Vagina (tissue), 2 donors: ENCODE data around the gene ARSI. TPM values are rescaled to one million over a fixed set of nuclear protein-coding genes. Genes with fewer than 3 reads are reported as not detected.
"Not testable (repeated sequence)": the region's sequence is repeated elsewhere in the genome, so short reads cannot be mapped to it uniquely, and the experiment has no call there.

Experiments
- DNase-seq, 2 donors: peaks; one replicate each; pipeline ENCODE4 v3.0.0-alpha.2; 2017; ENCODE audit errors: extremely low spot score in 2 of 2
- H3K27ac ChIP-seq: fragments of 200-600 bp; sonication (generic); one replicate; pipeline ENCODE4 v1.5.1; 2019
- H3K27me3 ChIP-seq: fragments of 200-600 bp; sonication (generic); one replicate; pipeline ENCODE4 v1.5.1; 2019
- H3K36me3 ChIP-seq, 2 donors: fragments of 200-600 bp; sonication (generic); one replicate each; pipeline ENCODE4 v1.5.1; 2017 to 2019
- H3K4me1 ChIP-seq: fragments of 200-600 bp; sonication (generic); one replicate; pipeline ENCODE4 v1.5.1; 2019
- H3K4me3 ChIP-seq, 2 donors: fragments of 200-600 bp; sonication (generic); 1 replicate in 1 of 2; 2 replicates in 1 of 2; pipeline ENCODE4 v1.5.1; 2016 to 2019
- H3K9me3 ChIP-seq: fragments of 200-600 bp; sonication (generic); one replicate; pipeline ENCODE4 v1.5.1; 2019
- POLR2A ChIP-seq, 2 donors: fragments of 450-650 bp; IDR thresholded peaks; one replicate each; pipeline ENCODE4 v1.6.1; 2017; ENCODE audit warnings: antibody characterized with exemption in 2 of 2, mild to moderate bottlenecking in 2 of 2, moderate library complexity in 2 of 2
- POLR2AphosphoS5 ChIP-seq, 2 donors: sonication (generic); formaldehyde crosslinking; IDR thresholded peaks; one replicate each; pipeline ENCODE4 v1.9.0; 2017; ENCODE audit warnings: antibody characterized with exemption in 2 of 2, mild to moderate bottlenecking in 2 of 2, low read depth in 1 of 2; ENCODE audit not compliant: insufficient read depth in 1 of 2
- intact Hi-C: fragments of 100-400 bp; cut with DNase I; formaldehyde crosslinking; loops from one replicate; pipeline ENCODE4 v1.15.1; 2023
- total RNA-seq: library from RNA; depleted of rRNA; stranded (reverse); fragments of >200 nt; gene quantifications from one replicate; pipeline ENCODE4 v1.2.3, GENCODE V29; 2016
- TF ChIP-seq, protein P1 (sequence below), 3 experiments: fragments of 450-650 bp in 2 of 3; fragments of 200-600 bp in 1 of 3; sonication (generic) in 1 of 3; IDR thresholded peaks; one replicate each; pipeline ENCODE4 v1.5.1; 2017 to 2019; ENCODE audit warnings: antibody characterized with exemption in 3 of 3, mild to moderate bottlenecking in 2 of 3, moderate library complexity in 2 of 3

Gene ARSI
- total RNA-seq, 1 donor from 2014 or later: 4.7 TPM

DNA sequence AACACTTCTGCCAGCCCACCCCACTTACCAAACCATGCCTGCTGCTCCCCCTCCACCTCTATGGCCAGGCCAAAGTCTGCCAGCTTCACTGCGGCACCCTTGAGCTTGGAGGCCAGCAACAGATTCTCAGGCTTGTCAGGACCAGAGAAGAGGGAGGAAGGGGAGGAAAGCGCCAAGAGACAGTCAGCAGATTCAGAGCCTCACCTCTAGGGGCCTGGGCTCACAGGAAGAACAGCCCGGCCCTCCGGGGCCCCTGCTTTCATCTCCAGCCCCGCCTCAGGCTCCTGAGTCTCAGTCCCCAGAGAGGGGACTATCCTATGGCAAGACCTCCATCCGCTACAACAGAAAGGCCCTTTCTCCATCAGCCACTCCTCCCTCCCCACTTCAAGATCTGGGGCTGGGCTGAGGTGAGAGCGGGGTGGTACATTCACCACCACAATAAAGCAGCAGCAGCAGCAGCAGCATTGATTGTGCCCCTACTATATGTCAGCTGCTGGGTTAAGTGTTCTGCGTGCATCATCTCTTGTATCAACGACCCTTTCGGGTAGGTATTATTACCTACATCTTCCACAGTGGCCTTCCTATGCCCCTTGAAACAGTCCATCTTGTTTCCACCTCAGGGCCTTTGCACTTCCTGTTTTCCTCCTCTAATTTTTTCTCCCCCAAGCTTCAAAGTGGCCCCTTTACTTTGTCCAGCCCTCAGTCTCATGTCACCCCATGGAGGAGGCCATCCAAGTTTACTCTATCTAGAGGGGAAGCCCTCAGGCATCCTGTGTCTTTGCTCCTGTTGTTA is 49.1 kb downstream of the ARSI start:
- DNase-seq: no peak
- Histone ChIP-seq H3K4me1 (no peaks in the 10 kb centered on the region), H3K36me3 (no peaks in the 10 kb centered on the region), H3K27me3 (no peaks in the 10 kb centered on the region), H3K27ac (no peak overlapping the region), H3K4me3 (no peak overlapping the region), H3K9me3 (no peaks in the 10 kb centered on the region)
- TF ChIP-seq POLR2AphosphoS5 (IDR thresholded peaks at IDR 0.05; ENCODE audit: insufficient read depth in 1 of 2, low read depth in 1 of 2) (no peak), POLR2A (IDR thresholded peaks at IDR 0.05) (no peak)
- TF ChIP-seq, protein P1, sequence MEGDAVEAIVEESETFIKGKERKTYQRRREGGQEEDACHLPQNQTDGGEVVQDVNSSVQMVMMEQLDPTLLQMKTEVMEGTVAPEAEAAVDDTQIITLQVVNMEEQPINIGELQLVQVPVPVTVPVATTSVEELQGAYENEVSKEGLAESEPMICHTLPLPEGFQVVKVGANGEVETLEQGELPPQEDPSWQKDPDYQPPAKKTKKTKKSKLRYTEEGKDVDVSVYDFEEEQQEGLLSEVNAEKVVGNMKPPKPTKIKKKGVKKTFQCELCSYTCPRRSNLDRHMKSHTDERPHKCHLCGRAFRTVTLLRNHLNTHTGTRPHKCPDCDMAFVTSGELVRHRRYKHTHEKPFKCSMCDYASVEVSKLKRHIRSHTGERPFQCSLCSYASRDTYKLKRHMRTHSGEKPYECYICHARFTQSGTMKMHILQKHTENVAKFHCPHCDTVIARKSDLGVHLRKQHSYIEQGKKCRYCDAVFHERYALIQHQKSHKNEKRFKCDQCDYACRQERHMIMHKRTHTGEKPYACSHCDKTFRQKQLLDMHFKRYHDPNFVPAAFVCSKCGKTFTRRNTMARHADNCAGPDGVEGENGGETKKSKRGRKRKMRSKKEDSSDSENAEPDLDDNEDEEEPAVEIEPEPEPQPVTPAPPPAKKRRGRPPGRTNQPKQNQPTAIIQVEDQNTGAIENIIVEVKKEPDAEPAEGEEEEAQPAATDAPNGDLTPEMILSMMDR (IDR thresholded peaks at IDR 0.05): no peak
- intact Hi-C loops: no loop called here

DNA sequence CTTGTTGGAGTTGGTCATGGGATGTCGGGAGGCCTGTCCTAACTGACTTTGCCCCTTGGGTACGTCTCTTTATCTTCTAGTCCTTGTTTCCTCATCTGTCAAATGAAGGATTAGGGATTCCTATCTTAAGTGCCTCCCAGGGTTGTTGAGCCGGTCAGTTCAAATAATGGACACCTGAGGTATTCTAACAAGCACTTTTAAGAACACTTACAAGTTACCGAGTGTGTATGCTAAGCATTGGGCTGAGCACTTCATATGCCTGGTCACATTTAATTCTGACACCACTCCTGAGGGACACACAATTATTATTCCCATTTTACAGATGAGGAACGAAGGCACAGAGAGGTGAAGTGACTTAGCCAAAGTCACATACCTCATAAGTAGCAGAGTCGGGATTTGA is 50.2 kb downstream of the ARSI start:
- Histone ChIP-seq H3K9me3 (no peaks in the 10 kb centered on the region), H3K4me3 (no peak overlapping the region), H3K36me3 (no peaks in the 10 kb centered on the region), H3K27ac (no peak overlapping the region), H3K27me3 (no peaks in the 10 kb centered on the region), H3K4me1 (no peaks in the 10 kb centered on the region)
- TF ChIP-seq POLR2AphosphoS5 (IDR thresholded peaks at IDR 0.05; ENCODE audit: insufficient read depth in 1 of 2, low read depth in 1 of 2) (no peak), POLR2A (IDR thresholded peaks at IDR 0.05) (no peak)
- TF ChIP-seq, protein P1 (IDR thresholded peaks at IDR 0.05): no peak
- DNase-seq: no peak
- intact Hi-C loops: no loop called here

DNA sequence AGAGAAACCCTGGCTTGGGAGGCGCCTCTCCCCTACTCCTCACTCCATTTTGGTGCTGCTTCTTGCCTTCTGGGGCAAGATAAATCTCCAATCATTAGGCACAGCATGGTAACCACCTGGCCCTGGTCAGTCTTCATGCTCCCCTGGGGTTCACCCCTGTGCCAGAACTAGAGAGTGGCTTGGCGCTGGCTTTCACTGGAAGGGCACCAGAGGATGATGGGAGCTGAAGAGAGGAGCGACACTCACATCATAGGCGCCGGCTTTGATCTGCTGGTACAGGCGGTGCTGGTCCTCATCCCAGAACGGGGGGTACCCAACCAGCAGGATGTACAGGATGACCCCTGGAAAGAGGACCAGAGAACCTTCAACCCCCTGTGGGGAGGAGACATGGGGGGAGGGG is 51.2 kb downstream of the ARSI start:
- H3K27me3 ChIP-seq: no peaks in the 10 kb centered on the region
- no peaks in the 10 kb centered on the region for H3K4me1 ChIP-seq
- no peak overlapping the region for H3K27ac ChIP-seq
- H3K4me3 ChIP-seq: no peak overlapping the region
- no peaks in the 10 kb centered on the region for H3K9me3 ChIP-seq
- no peak for TF ChIP-seq POLR2AphosphoS5 (IDR thresholded peaks at IDR 0.05; ENCODE audit: insufficient read depth in 1 of 2, low read depth in 1 of 2)
- no peak for TF ChIP-seq POLR2A (IDR thresholded peaks at IDR 0.05)
- TF ChIP-seq, protein P1 (IDR thresholded peaks at IDR 0.05): no peak
- H3K36me3 ChIP-seq: no peaks in the 10 kb centered on the region
- intact Hi-C loops: no loop called here
- DNase-seq: no peak

DNA sequence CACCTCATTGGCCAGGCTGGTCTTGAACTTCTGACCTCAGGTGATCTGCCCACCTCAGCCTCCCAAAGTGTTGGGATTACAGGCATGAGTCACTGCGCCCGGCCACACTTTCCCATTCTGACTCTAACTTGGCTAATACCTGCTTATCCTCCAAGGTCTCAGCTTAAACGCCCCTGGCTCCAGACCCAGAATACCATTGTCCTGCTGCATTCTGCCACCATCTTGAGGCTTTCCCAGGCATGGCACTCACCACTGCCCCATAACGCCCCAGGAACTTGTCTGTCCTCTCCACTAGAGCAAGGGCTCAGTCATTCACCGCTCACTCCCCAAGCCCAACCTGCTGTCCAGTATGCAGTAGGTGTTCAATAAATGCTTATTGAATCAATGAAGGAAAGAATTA is 53.0 kb downstream of the ARSI start:
- intact Hi-C loops: no loop called here
- H3K9me3 ChIP-seq: no peaks in the 10 kb centered on the region
- no peaks in the 10 kb centered on the region for H3K36me3 ChIP-seq
- DNase-seq: no peak
- H3K27me3 ChIP-seq: no peaks in the 10 kb centered on the region
- H3K27ac ChIP-seq: no peak overlapping the region
- peaks cover 14% of the 10 kb centered on the region for H3K4me1 ChIP-seq
- TF ChIP-seq POLR2AphosphoS5 (IDR thresholded peaks at IDR 0.05; ENCODE audit: insufficient read depth in 1 of 2, low read depth in 1 of 2) (no peak), POLR2A (IDR thresholded peaks at IDR 0.05) (no peak)
- TF ChIP-seq, protein P1 (IDR thresholded peaks at IDR 0.05): no peak
- no peak overlapping the region for H3K4me3 ChIP-seq

DNA sequence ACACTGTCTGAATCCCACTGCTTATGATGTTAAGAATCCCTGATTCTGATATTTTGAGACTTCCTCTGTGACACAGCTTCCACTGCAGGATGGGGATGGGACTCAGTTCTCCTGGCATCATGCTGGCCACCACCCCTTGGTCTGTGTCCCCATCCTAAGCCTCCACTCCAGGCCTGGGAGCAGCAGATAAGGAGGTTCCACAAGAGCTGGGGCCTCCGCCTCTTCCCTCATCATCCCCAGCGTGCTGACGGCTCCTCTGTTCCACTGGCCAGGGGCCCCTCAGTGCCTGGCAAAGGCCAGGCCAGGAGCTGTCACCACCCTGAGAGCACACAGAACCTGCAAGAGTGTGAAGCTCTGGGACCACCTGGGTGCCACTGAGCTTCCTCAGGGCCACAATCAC is 53.8 kb downstream of the ARSI start:
- intact Hi-C loops: no loop called here
- Histone ChIP-seq H3K27me3 (no peaks in the 10 kb centered on the region), H3K27ac (no peak overlapping the region), H3K9me3 (no peaks in the 10 kb centered on the region), H3K4me3 (no peak overlapping the region), H3K36me3 (no peaks in the 10 kb centered on the region), H3K4me1 (peaks cover 21% of the 10 kb centered on the region)
- DNase-seq: no peak
- TF ChIP-seq POLR2AphosphoS5 (IDR thresholded peaks at IDR 0.05; ENCODE audit: insufficient read depth in 1 of 2, low read depth in 1 of 2) (no peak), POLR2A (IDR thresholded peaks at IDR 0.05) (no peak)
- TF ChIP-seq, protein P1 (IDR thresholded peaks at IDR 0.05): no peak

DNA sequence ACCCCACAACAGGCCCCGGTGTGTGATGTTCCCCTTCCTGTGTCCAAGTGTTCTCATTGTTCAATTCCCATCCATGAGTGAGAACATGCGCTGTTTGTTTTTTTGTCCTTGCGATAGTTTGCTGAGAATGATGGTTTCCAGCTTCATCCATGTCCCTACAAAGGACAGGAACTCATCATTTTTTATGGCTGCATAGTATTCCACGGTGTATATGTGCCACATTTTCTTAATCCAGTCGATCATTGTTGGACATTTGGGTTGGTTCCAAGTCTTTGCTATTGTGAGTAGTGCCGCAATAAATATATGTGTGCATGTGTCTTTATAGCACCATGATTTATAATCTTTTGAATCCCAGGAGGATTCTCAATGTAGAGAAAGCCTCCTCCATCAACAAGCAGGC is 54.2 kb downstream of the ARSI start:
- H3K27me3 ChIP-seq, H3K9me3 ChIP-seq, H3K4me3 ChIP-seq, intact Hi-C loops, H3K27ac ChIP-seq, H3K36me3 ChIP-seq, DNase-seq: not testable (repeated sequence)
- peaks cover 21% of the 10 kb centered on the region for H3K4me1 ChIP-seq
